ENCODE measurements around the gene TMEM11. TPM values are rescaled to one million over a fixed set of nuclear protein-coding genes. Genes with fewer than 3 reads are reported as not detected.
A peak's percentile ranks its signal among the peaks of the same experiment; 100 is the strongest.

TMEM11 gene
- total RNA-seq, 4 donors from 2014 or later: 19.3 to 26.0 (median 22.5) TPM

GRCh38 chr17:21239680-21240368, 25.9 kb upstream of the TMEM11 start:
- Histone ChIP-seq H3K27ac (no peak overlapping the region), H3K9me3 (no peaks in the 10 kb centered on the region), H3K4me3 (no peak overlapping the region), H3K4me1 (no peaks in the 10 kb centered on the region), H3K27me3 (no peaks in the 10 kb centered on the region), H3K36me3 (peaks cover 0 to 6% (median 0%) of the 10 kb centered on the region in 3 donors)
- DNase-seq: no peak
- TF ChIP-seq POLR2A (IDR thresholded peaks at IDR 0.05): no peak
- TF ChIP-seq, protein P1, sequence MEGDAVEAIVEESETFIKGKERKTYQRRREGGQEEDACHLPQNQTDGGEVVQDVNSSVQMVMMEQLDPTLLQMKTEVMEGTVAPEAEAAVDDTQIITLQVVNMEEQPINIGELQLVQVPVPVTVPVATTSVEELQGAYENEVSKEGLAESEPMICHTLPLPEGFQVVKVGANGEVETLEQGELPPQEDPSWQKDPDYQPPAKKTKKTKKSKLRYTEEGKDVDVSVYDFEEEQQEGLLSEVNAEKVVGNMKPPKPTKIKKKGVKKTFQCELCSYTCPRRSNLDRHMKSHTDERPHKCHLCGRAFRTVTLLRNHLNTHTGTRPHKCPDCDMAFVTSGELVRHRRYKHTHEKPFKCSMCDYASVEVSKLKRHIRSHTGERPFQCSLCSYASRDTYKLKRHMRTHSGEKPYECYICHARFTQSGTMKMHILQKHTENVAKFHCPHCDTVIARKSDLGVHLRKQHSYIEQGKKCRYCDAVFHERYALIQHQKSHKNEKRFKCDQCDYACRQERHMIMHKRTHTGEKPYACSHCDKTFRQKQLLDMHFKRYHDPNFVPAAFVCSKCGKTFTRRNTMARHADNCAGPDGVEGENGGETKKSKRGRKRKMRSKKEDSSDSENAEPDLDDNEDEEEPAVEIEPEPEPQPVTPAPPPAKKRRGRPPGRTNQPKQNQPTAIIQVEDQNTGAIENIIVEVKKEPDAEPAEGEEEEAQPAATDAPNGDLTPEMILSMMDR (IDR thresholded peaks at IDR 0.05): peak in 4 of 6 experiments; percentile 14 to 40 (median 38)

- TF ChIP-seq POLR2A (IDR thresholded peaks at IDR 0.05): no peak
- TF ChIP-seq, protein P1 (IDR thresholded peaks at IDR 0.05): no peak
- no peak overlapping the region for H3K27ac ChIP-seq
- no peaks in the 10 kb centered on the region for H3K27me3 ChIP-seq
These were observed 22.0 kb upstream of the TMEM11 start for GRCh38 chr17:21235921-21236320.

DNA sequence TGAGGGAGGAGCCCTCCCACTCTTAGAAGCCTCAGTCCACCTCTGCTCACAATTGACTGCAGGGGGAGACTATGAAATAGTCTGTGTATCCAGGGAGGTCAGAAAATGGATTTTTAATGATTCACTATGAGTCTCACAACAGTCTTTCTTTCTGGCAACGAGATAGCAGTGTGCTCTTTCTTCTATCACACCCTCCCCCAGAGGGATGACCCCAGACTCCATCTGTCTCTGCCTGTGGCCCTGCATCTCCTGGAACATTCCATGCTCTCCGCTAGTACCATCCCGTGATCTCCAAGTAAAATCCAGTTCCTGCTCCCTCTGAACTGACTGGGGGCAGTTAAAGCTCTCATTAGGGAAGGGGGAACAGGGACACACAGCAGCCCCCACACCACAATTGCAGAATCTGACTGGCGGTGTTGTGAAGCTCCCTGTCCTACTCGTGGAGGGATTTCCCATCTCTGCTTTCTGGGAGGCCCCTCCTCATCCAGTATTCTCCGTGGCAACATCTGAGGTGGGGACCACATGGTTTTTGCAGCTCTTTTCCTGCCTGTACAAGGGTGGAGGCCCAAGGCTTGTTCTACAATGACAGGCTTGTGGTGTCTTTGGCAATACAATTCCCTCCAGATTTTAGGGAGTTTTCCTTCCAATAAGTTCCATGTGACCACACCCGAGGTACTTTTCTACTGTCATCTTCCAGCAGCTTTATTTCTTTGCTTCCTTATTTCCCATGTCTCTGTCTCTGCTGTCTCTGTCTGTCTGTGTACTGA, 19.8 kb upstream of the TMEM11 start:
- H3K27ac ChIP-seq: no peak overlapping the region
- DNase-seq: no peak
- TF ChIP-seq POLR2A (IDR thresholded peaks at IDR 0.05): no peak
- TF ChIP-seq, protein P1 (IDR thresholded peaks at IDR 0.05): no peak
- H3K36me3 ChIP-seq: no peaks in the 10 kb centered on the region
- no peaks in the 10 kb centered on the region for H3K4me1 ChIP-seq
- no peaks in the 10 kb centered on the region for H3K27me3 ChIP-seq
- no peak overlapping the region for H3K4me3 ChIP-seq
- no peaks in the 10 kb centered on the region for H3K9me3 ChIP-seq

More at GRCh38 chr17:21235921-21236320, 22.0 kb upstream of the TMEM11 start:
- H3K4me3 ChIP-seq: no peak overlapping the region
- DNase-seq: no peak
- no peaks in the 10 kb centered on the region for H3K9me3 ChIP-seq
- no peaks in the 10 kb centered on the region for H3K4me1 ChIP-seq
- H3K36me3 ChIP-seq: no peaks in the 10 kb centered on the region

GRCh38 chr17:21232033-21232749, 18.2 kb upstream of the TMEM11 start:
- Histone ChIP-seq H3K27ac (no peak overlapping the region), H3K4me1 (no peaks in the 10 kb centered on the region), H3K27me3 (no peaks in the 10 kb centered on the region), H3K4me3 (no peak overlapping the region), H3K36me3 (no peaks in the 10 kb centered on the region), H3K9me3 (no peaks in the 10 kb centered on the region)
- no peak for DNase-seq
- TF ChIP-seq POLR2A (IDR thresholded peaks at IDR 0.05): no peak
- TF ChIP-seq, protein P1 (IDR thresholded peaks at IDR 0.05): no peak

- Histone ChIP-seq H3K27ac (no peak overlapping the region), H3K9me3 (no peaks in the 10 kb centered on the region), H3K27me3 (no peaks in the 10 kb centered on the region), H3K4me3 (no peak overlapping the region), H3K4me1 (no peaks in the 10 kb centered on the region), H3K36me3 (no peaks in the 10 kb centered on the region)
- DNase-seq: peak in 1 of 3 donors; percentile 14
- TF ChIP-seq, protein P1 (IDR thresholded peaks at IDR 0.05): no peak
- TF ChIP-seq POLR2A (IDR thresholded peaks at IDR 0.05): no peak
These were observed 17.6 kb upstream of the TMEM11 start for GRCh38 chr17:21231533-21231932.

Data from Peyer's patch (tissue), 4 donors.